AG08396 (cell line): ENCODE results near the gene DEXI.
"Not testable (repeated sequence)": the region's sequence is repeated elsewhere in the genome, so short reads cannot be mapped to it uniquely, and the experiment has no call there.

Experiments used
- DNase-seq: peaks from one replicate; pipeline ENCODE4 v3.0.0; 2012; ENCODE audit warnings: low spot score, mixed read lengths

Gene DEXI

DNA sequence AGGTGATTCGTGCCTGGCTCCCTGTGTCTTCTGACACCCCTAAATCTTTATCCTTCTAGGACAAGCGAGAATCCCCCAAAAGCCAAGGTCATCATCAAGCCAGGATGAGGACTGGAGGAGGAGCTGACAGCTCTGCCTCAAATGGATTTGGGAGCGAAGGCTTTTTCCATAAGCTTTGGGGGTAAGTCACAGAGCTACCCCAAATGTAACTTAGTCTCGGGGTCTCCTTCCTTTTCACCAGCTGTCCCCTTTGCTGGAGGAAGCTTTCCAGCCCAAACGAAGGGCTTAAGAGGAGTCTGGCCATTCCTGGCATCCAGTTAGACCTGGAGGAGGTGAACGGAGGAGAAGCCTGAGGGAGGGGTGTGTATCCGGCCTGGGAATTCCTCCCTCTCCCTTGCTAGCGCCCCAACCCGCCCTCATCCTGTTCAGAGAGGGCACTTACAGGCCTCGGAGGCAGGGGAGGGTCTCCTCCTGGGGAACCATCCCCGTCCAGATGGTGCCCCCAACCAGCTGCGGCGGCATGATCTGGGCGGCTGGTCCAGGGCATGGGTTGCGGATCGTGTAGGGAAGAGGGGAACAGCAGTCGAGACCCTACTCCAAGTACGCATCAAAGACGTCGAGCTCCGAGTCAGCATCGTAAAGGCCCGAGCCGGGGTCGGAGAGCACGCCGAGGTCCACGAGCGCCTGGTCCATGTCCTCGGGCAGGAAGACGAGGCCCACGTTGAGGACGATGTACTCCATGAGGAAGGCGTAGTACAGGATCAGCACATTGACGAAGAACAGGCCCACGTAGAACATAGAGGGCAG is 938 bp downstream of the DEXI start:
- DNase-seq = no peak

DNA sequence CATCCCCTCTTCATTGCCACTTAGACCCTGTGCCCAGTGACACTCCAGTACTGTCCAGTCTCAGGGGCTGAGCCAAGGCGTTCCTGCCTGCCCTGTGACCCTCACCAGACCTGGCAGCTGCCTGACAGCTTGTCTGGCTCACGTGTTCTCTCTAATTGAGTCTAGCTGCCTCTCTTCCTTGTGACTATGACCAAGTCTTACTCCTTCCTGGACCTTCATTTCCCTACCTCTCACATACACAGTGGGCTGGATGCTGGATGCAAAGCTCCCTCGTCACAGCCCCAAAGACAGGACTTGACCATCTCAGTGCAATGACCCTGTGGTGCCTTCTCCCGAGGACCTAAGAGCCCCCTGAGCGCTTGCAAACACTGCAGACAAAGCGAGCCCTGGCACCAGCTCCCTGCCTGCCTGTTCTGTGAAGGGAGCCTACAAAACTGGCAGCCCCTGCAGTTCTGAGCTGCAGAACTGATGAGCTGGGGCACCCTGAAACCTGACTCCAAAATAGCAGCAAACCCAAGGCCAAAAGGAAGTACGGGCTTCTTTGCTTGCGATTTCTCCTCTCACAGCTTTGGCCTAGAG is 1.7 kb downstream of the DEXI start:
- DNase-seq = no peak

DNA sequence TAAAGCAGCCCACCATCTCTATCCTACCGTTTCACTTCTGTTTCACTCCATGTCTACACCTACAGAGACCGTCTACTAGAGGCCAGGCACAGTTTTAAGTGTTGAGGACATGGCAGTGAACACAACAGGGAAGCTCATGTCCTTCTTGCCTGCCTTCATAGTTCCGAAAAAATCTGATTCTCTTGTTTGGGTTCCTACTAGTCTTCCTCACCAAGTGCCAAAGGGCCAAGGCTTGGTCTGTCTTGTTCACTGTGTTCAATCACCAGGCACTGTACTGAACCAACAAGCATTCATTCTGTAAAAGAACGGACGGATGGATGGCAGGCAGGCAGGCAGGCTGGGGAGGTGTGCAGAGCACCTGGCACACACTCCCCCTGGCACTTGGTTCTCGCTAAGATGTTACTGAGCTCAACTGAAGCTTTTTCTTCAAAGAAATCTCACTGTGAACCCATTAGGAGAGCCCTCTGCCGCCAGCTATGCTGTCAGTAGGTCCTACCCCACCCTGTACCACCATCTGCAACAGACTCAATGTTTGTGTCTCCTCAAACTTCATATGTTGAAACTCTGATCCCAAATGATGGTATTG is 2.5 kb downstream of the DEXI start:
- DNase-seq = no peak

DNA sequence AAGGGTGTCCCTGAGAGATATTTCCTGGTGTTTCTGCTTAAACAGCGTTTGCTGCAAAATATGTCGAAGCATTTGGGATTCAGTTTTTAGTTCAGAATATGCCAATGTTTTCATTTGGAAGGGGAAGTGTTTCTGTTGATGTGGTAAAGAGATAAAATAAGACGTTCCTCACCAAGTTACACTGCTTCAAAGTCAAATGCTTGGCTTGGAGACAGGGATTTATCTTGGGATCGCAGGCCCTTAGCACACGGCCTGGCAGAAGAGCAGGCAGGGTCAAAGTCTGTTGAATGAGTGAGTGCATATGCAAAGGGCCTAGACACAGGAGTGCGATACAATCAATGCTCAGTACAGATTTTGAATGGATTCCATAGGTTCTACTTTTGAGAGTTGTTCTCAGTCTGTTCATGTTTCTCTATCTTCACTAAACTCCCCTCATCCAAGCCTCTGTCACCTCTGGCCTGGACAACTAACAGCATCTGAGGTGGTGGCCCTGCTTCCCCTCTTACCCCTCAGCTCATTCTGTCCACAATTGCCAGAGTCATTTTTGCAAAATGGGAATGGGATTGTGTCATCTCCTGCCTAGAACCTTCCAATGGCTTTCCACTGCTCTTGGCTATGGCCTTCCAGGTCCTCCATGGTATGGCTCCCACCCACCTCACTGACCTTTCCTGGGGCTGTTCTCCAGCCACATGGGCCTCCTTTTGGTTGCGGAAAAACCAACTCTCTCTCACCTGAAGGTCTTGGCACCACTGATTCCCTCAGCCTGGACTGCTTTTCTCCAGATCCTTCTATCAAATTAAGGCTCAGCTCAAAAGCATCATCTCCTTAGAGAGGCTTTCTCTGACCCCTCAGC is 3.2 kb downstream of the DEXI start:
- no peak for DNase-seq

GRCh38 chr16:10938321-10938720 is 3.9 kb downstream of the DEXI start:
- DNase-seq = no peak

GRCh38 chr16:10937068-10937859 is 5.0 kb downstream of the DEXI start:
- no peak for DNase-seq

GRCh38 chr16:10936272-10936984 is 5.8 kb downstream of the DEXI start:
- DNase-seq = no peak

DNA sequence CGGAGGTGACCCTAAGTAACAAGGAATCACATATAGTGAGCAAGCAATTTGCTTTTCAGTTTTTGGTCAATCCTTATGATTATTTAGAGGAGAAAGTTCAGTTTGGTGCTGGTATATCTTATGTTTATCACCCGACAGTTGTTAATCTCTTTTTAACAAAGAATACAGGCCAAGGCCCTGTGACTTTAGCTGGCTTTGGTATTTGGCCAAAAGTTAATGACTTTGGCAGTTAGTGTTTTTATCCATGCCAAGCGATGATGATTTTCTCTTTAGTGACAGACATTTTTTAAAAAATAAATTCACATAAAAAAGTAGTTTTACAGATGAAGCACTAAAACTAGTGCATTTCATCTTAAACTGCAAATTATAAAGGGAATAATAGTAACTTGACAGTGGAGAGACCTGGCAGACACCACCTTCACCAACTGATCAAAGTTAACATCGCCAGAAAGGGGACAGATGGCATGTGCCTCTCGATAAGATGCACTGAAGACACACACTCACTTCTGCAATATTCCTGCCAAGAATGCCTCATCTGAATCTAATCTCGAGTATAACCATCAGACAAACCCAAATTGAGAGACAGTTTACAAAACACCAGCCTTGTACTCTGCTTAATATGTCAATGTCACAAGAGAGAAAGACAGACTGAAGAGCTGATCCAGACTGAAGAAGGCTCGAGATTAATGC is 6.9 kb downstream of the DEXI start:
- no peak for DNase-seq

GRCh38 chr16:10934325-10935107 is 7.8 kb downstream of the DEXI start:
- no peak for DNase-seq

DNA sequence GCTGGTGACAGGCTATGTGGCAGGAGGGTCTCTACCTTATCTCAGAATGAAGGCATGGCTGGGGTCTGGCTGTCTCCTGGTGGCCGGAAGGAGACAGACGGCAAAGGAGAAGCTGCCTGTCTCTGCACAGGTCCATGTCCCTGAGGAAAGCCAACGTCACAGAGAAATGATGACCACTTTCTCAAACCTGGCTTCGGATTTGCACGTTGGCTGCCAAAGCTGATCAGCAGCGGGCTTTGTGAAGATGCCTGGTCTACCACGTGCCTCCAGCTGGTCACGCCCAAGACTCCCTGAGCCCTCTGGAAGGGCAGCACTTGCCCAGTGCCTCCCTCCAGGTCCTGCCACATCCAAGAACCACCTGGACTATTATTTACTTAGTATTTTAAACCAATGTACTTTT is 8.4 kb downstream of the DEXI start:
- DNase-seq = no peak

DNA sequence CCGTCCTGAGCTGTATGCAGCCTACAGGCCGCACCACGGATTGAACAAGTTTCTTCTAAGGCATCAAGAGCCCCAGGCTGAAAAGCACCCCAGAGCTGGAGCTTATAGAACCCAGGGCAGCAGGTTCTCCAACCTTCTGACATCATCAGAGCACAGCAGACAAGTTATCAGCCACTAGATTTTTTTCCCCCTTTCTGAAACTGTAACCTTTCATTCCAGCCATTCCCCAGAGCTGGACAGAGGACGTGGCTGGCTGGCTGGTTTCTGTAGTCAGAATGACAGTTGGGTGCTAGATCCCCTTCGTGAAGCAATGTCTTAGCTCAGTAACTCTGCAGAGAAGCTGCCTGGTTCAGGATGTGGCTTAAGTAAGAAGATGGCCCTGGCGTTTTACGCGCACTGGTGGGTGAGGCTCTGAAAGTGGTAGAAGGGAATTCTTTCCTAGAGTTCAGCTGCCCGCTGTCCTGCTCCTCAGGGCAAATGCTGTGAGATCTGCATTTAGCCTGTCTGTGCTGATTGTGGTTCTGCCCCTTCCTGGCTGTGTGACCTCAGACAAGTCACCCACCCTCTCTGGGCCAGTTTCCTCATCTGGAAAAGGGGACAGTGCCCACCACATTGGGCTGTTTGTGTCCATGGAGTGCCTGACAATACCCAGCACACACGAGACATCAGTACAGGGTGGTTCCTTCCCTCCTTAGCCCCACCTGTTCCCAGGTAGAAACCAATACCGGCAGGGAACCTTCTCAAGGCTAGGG is 9.1 kb downstream of the DEXI start:
- no peak for DNase-seq

DNA sequence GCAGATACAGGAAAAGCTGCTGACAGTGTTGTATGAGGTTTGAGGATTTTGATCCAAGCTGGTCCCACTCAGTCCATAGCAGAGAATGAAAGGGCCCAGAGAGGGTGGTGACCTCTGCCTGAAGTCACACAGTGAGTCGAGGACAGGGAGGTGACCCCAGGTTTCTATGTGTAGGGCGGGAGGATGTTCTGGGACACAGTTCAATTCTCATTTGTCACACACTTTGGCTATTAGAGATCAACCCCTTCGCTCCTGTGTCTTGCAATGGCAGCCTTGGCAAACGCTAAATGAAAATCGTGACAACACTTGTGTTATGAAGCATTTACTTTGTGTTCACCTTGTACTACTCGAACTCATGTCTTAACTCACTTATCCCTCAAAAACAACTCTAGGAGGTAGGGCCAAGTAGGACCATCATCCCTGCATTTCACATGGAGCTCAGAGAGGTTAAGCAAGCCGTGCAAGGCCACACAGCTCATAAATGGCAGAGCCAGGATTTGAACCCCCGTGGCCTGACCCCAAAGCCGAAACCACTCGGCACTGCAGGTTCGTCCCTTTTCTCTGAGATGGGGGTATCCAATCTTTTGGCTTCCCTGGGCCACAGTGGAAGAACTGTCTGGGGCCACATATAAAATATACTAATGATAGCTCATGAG is 10.2 kb downstream of the DEXI start:
- no peak for DNase-seq

- no peak for DNase-seq
These were observed 11.1 kb downstream of the DEXI start for GRCh38 chr16:10931134-10931533.

DNA sequence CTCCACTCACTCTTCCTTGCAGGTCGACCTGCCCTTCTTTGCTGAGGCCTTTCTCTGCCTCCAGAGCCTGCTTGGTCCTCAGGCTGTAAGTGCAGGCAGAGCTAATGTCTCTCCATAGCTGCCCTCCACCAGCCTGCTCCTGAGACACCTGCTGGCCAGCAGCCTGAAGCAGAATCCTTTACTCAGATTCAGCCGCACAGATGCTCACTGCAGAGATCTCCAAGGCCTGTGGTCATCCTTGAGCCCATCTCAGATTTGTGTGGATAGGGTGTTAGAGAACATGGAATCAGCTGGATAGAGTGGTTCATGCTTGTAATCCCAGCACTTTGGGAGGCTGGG is 11.5 kb downstream of the DEXI start:
- DNase-seq = no peak

DNA sequence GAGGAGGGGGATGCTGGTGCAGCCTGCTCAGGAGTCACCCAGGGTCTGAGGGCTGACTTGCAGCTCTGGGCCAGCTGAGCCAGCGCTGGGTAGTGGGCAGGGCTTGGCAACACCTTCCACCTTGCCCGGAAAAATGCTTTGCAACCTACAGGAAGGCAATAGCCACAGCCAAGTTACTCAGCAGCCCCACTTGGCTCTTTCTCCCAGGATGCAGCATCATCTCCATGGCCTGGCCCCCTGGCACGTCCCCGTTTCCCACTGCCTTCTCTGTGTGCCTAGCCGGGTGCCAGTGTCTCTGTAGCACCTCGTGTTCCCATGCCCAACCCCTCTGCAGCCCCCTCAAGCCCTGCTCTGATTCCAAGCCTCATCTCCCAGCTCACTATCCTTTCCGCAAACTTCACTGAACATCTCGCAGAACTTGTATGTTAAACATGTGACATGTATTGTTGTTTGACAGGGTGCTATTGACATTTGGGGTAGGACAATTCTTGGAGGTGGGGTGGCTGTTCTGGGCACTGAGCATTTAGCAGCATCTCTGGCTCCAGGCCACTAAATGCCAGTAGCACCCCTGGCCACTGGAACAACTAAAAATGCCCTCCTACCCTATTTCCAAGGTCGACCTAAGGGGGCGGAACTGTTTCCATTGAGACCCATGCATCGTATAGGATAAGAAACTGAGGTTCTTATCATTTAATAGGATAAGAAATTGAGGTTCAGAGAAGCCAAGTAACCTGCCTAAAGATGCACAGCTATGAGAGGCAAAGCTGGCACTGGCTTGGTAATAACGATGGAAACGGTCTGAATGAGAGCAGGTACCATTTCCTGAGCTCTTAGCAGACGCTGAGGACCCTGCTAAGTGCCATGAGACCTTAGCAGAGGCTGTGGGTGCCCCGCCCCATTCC is 12.2 kb downstream of the DEXI start:
- DNase-seq = no peak

GRCh38 chr16:10929097-10929496 is 13.2 kb downstream of the DEXI start:
- not testable (repeated sequence) for DNase-seq

GRCh38 chr16:10927497-10928112 is 14.7 kb downstream of the DEXI start:
- no peak for DNase-seq
